IPS DF 6.9 (cell line): Measurements from ENCODE around the gene HNRNPAB.

Experiments used
- DNase-seq: peaks from one replicate; pipeline ENCODE4 v3.0.0-alpha.2; 2013; ENCODE audit warnings: low read depth, low spot score
- H3K27ac ChIP-seq: one replicate; pipeline ENCODE4 v1.5.1; 2013; ENCODE audit warnings: low read length, control low read depth
- H3K27me3 ChIP-seq: 2 replicates; pipeline ENCODE4 v1.6.1; 2013; ENCODE audit warnings: mild to moderate bottlenecking, low read length; ENCODE audit not compliant: control insufficient read depth, insufficient read depth
- H3K36me3 ChIP-seq: 2 replicates; pipeline ENCODE4 v1.6.1; 2013; ENCODE audit warnings: low read length; ENCODE audit not compliant: control insufficient read depth, insufficient read depth
- H3K4me1 ChIP-seq: 2 replicates; pipeline ENCODE4 v1.6.1; 2013; ENCODE audit warnings: low read length; ENCODE audit not compliant: control insufficient read depth, insufficient read depth
- H3K4me3 ChIP-seq: 2 replicates; pipeline ENCODE4 v1.5.1; 2013; ENCODE audit warnings: mild to moderate bottlenecking, low read length
- H3K9me3 ChIP-seq: 2 replicates; pipeline ENCODE4 v1.6.1; 2013; ENCODE audit warnings: low read length, inconsistent platforms; ENCODE audit not compliant: control insufficient read depth, insufficient read depth
- WGBS: extraction: QIAGEN DNeasy Blood & Tissue Kit; methylation state at CpG from one replicate; pipeline ENCODE4 v1.1.7; 2013; ENCODE audit warnings: mixed read lengths, missing lambda C conversion rate; ENCODE audit not compliant: insufficient read length, insufficient coverage; 5-methylcytosine and 5-hydroxymethylcytosine counted together

Gene HNRNPAB

GRCh38 chr5:178205749-178206047, 1.4 kb downstream of the HNRNPAB start:
- H3K36me3 ChIP-seq: peaks cover 41% of the 10 kb centered on the region
- peak overlapping the region; percentile 93; the same call in 1 of the 2 replicates for H3K4me3 ChIP-seq
- H3K27ac ChIP-seq: no peak overlapping the region
- no CpG with 5 or more reads among the region's 5 CpGs for WGBS
- no peaks in the 10 kb centered on the region for H3K9me3 ChIP-seq
- no peaks in the 10 kb centered on the region; the same call in 1 of the 2 replicates for H3K4me1 ChIP-seq
- no peak for DNase-seq
- H3K27me3 ChIP-seq: no peaks in the 10 kb centered on the region

- WGBS: 100% methylated on average over 1 of the region's 12 CpGs
- no peak overlapping the region for H3K27ac ChIP-seq
- peaks cover 46% of the 10 kb centered on the region for H3K36me3 ChIP-seq
Measured at GRCh38 chr5:178206166-178207101, 2.1 kb downstream of the HNRNPAB start.

DNA sequence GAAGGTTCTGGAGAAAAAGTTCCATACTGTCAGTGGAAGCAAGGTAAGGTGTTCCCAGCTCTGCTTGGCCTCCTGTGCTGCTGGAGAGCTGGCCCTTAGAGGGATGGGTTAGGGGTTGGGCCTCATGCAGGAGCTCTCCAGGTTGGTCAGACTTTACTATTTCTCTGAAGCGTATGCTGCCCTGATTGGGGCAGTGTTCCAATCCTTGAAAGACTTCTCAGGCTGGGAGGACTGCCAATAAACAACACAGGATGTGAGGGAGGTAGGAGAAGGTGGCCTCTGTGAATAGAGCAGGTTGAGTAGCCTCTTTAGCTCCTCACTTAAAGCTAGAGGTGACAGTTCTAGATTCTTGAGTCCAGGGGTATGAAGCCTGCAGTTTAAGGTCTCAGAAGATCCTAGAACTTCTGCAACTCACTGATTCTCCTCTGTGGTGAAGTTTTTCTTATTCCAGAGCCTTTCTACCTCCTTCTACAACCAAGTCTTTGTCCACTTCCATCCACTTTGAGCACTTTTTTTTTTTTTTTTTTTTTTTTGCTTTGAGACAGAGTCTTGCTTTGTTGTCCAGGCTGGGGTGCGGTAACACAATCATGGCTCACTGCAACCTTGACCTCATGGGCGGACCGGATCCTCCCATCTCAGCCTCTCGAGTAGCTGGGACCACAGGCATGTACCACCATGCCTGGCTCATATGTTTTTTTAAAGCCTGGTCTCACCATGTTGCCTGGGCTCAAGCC, 3.0 kb downstream of the HNRNPAB start:
- peaks cover 55% of the 10 kb centered on the region for H3K36me3 ChIP-seq
- no peaks in the 10 kb centered on the region; the same call in 1 of the 2 replicates for H3K4me1 ChIP-seq
- H3K27me3 ChIP-seq: no peaks in the 10 kb centered on the region
- DNase-seq: no peak
- no peaks in the 10 kb centered on the region for H3K9me3 ChIP-seq
- no CpG with 5 or more reads among the region's 5 CpGs for WGBS
- no peak overlapping the region for H3K4me3 ChIP-seq
- no peak overlapping the region for H3K27ac ChIP-seq

More at GRCh38 chr5:178206166-178207101, 2.1 kb downstream of the HNRNPAB start:
- peak overlapping the region; percentile 93; the same call in 1 of the 2 replicates for H3K4me3 ChIP-seq
- H3K4me1 ChIP-seq: no peaks in the 10 kb centered on the region; the same call in 1 of the 2 replicates
- no peaks in the 10 kb centered on the region for H3K9me3 ChIP-seq
- no peaks in the 10 kb centered on the region for H3K27me3 ChIP-seq
- DNase-seq: no peak

GRCh38 chr5:178207917-178208280, 3.6 kb downstream of the HNRNPAB start:
- no peak overlapping the region for H3K27ac ChIP-seq
- no peaks in the 10 kb centered on the region; the same call in 1 of the 2 replicates for H3K4me1 ChIP-seq
- H3K27me3 ChIP-seq: no peaks in the 10 kb centered on the region
- H3K36me3 ChIP-seq: peaks cover 61% of the 10 kb centered on the region
- no peaks in the 10 kb centered on the region for H3K9me3 ChIP-seq
- WGBS: no CpG with 5 or more reads among the region's 1 CpG
- H3K4me3 ChIP-seq: no peak overlapping the region
- DNase-seq: no peak

GRCh38 chr5:178208540-178209227, 4.4 kb downstream of the HNRNPAB start:
- no peak overlapping the region for H3K4me3 ChIP-seq
- no peak for DNase-seq
- H3K36me3 ChIP-seq: peaks cover 64% of the 10 kb centered on the region
- no peak overlapping the region for H3K27ac ChIP-seq
- no peaks in the 10 kb centered on the region for H3K9me3 ChIP-seq
- no peaks in the 10 kb centered on the region for H3K27me3 ChIP-seq
- no peaks in the 10 kb centered on the region; the same call in 1 of the 2 replicates for H3K4me1 ChIP-seq
- no CpG with 5 or more reads among the region's 5 CpGs for WGBS

DNA sequence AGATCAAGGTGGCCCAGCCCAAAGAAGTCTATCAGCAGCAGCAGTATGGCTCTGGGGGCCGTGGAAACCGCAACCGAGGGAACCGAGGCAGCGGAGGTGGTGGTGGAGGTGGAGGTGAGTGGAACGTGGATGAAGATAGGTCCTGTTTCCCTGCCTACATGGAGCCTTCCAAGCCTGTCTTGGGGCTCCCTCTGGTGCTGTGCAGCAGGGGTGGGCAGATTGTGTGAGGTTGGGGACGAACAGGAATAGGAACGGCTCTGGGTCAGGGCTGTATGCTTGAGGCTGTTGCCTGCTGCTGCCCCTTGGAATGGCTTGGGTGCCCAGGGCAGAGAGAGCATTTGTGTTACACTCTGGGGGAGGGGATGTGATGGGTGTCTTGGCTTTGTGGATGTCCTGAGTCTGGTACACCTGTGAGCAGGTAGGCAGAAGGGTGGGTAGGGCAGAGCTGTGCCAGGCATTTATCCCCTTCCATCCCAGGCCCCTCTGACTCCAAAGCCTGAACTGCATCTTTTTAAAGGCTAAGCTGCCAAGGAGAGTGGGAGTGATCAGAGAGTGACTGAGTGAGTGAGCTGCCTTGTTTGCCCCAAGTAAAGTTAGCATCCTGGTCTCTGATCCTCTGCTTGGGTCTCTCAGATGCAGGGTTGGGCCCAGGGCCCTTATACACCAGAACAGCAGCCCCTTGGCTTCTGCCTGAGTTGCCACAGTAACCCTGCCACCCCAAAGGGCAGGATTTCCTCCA, 5.2 kb downstream of the HNRNPAB start:
- no peaks in the 10 kb centered on the region for H3K27me3 ChIP-seq
- no CpG with 5 or more reads among the region's 8 CpGs for WGBS
- H3K27ac ChIP-seq: no peak overlapping the region
- no peak for DNase-seq
- no peaks in the 10 kb centered on the region; the same call in 1 of the 2 replicates for H3K4me1 ChIP-seq
- peaks cover 67% of the 10 kb centered on the region for H3K36me3 ChIP-seq
- H3K4me3 ChIP-seq: no peak overlapping the region
- H3K9me3 ChIP-seq: no peaks in the 10 kb centered on the region

GRCh38 chr5:178210073-178210535, 5.8 kb downstream of the HNRNPAB start:
- H3K4me3 ChIP-seq: no peak overlapping the region
- H3K36me3 ChIP-seq: peaks cover 73% of the 10 kb centered on the region
- H3K27ac ChIP-seq: no peak overlapping the region
- no peaks in the 10 kb centered on the region; the same call in 1 of the 2 replicates for H3K4me1 ChIP-seq
- no peaks in the 10 kb centered on the region for H3K27me3 ChIP-seq
- H3K9me3 ChIP-seq: no peaks in the 10 kb centered on the region
- no CpG with 5 or more reads among the region's 18 CpGs for WGBS
- no peak for DNase-seq

- no CpG with 5 or more reads among the region's 5 CpGs for WGBS
- Histone ChIP-seq H3K9me3 (no peaks in the 10 kb centered on the region), H3K27ac (no peak overlapping the region), H3K4me1 (no peaks in the 10 kb centered on the region; the same call in 1 of the 2 replicates), H3K27me3 (no peaks in the 10 kb centered on the region), H3K36me3 (peaks cover 76% of the 10 kb centered on the region), H3K4me3 (no peak overlapping the region)
- no peak for DNase-seq
Measured at GRCh38 chr5:178210686-178211085, 6.4 kb downstream of the HNRNPAB start.

- Histone ChIP-seq H3K4me3 (no peak overlapping the region), H3K36me3 (peaks cover 74% of the 10 kb centered on the region), H3K9me3 (no peaks in the 10 kb centered on the region), H3K27ac (no peak overlapping the region), H3K4me1 (peaks cover 2% of the 10 kb centered on the region; the same call in 1 of the 2 replicates), H3K27me3 (no peaks in the 10 kb centered on the region)
- DNase-seq: no peak
- WGBS: no CpG with 5 or more reads among the region's 8 CpGs
Measured at GRCh38 chr5:178211095-178212048, 7.0 kb downstream of the HNRNPAB start.
